ENCODE data around the gene AMBRA1.
"Not testable (repeated sequence)": the region's sequence is repeated elsewhere in the genome, so short reads cannot be mapped to it uniquely, and the experiment has no call there.

The AMBRA1 gene

GRCh38 chr11:46383404-46383758, 210.4 kb downstream of the AMBRA1 start:
- no peak for FAIRE-seq

GRCh38 chr11:46382646-46383403, 211.0 kb downstream of the AMBRA1 start:
- TF ChIP-seq CTCF (IDR thresholded peaks at IDR 0.05; ENCODE audit: insufficient read depth, missing control alignments), result peak; percentile 62
- DNase-seq (ENCODE audit: insufficient read length, low spot score), result no peak

More at GRCh38 chr11:46383404-46383758, 210.4 kb downstream of the AMBRA1 start:
- no peak for DNase-seq (ENCODE audit: insufficient read length, low spot score)
- TF ChIP-seq CTCF (IDR thresholded peaks at IDR 0.05; ENCODE audit: insufficient read depth, missing control alignments), result no peak

GRCh38 chr11:46381819-46382645, 211.8 kb downstream of the AMBRA1 start:
- TF ChIP-seq CTCF (IDR thresholded peaks at IDR 0.05; ENCODE audit: insufficient read depth, missing control alignments), result no peak
- DNase-seq (ENCODE audit: insufficient read length, low spot score) (no peak), FAIRE-seq (no peak)

More at GRCh38 chr11:46382646-46383403, 211.0 kb downstream of the AMBRA1 start:
- FAIRE-seq, result no peak

GRCh38 chr11:46381048-46381818, 212.6 kb downstream of the AMBRA1 start, which contains the start of gene MDK:
MDK (plus strand) TSS chr11:46381669; CDS start chr11:46382058, 389 bp downstream.
- DNase-seq (ENCODE audit: insufficient read length, low spot score) (no peak), FAIRE-seq (no peak)
- no peak for TF ChIP-seq CTCF (IDR thresholded peaks at IDR 0.05; ENCODE audit: insufficient read depth, missing control alignments)

- FAIRE-seq, result no peak
- TF ChIP-seq CTCF (IDR thresholded peaks at IDR 0.05; ENCODE audit: insufficient read depth, missing control alignments), result no peak
- DNase-seq (ENCODE audit: insufficient read length, low spot score), result no peak
Observed at GRCh38 chr11:46380340-46381047, 213.3 kb downstream of the AMBRA1 start.

- not testable (repeated sequence) for DNase-seq (ENCODE audit: insufficient read length, low spot score); FAIRE-seq
Observed at GRCh38 chr11:46379482-46380293, 214.1 kb downstream of the AMBRA1 start.
